ENCODE results near the gene HSPG2.
"Not testable (repeated sequence)": the region's sequence is repeated elsewhere in the genome, so short reads cannot be mapped to it uniquely, and the experiment has no call there.

- not testable (repeated sequence) for TF ChIP-seq REST (IDR thresholded peaks at IDR 0.05; ENCODE audit: insufficient replicate concordance, low read depth); CTCF (IDR thresholded peaks at IDR 0.05; ENCODE audit: insufficient read depth, low read length)
Observed at GRCh38 chr1:21970523-21970922, 33.4 kb upstream of the HSPG2 start.
